22Rv1 (cell line): ENCODE measurements around the gene IZUMO1.
"Not testable (repeated sequence)": the region's sequence is repeated elsewhere in the genome, so short reads cannot be mapped to it uniquely, and the experiment has no call there.

Experiments
- ZFX ChIP-seq: fragments of 450-650 bp; IDR thresholded peaks from 2 replicates; pipeline ENCODE4 v1.6.1; 2017; ENCODE audit warnings: antibody characterized with exemption, borderline replicate concordance
- TF ChIP-seq, protein P1 (sequence below): fragments of 450-650 bp; IDR thresholded peaks from 2 replicates; pipeline ENCODE4 v1.5.1; 2017; ENCODE audit warnings: mild to moderate bottlenecking

DNA sequence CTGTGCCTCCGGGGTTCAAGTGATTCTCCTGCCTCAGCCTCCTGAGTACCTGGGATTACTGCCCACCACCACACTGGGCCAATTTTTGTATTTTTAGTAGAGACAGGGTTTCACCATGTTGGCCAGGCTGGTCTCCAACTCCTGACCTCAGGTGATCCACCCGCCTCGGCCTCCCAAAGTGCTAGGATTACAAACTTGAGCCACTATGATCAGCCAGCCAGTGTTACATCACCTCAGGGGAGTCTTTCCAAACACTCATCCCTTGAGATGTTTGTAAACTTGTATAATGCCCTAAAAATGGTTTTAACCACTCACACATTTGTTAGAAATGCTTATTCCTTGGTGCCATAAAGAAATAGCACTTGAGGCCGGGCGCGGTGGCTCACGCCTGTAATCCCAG, 39.7 kb upstream of the IZUMO1 start:
- TF ChIP-seq, protein P1, sequence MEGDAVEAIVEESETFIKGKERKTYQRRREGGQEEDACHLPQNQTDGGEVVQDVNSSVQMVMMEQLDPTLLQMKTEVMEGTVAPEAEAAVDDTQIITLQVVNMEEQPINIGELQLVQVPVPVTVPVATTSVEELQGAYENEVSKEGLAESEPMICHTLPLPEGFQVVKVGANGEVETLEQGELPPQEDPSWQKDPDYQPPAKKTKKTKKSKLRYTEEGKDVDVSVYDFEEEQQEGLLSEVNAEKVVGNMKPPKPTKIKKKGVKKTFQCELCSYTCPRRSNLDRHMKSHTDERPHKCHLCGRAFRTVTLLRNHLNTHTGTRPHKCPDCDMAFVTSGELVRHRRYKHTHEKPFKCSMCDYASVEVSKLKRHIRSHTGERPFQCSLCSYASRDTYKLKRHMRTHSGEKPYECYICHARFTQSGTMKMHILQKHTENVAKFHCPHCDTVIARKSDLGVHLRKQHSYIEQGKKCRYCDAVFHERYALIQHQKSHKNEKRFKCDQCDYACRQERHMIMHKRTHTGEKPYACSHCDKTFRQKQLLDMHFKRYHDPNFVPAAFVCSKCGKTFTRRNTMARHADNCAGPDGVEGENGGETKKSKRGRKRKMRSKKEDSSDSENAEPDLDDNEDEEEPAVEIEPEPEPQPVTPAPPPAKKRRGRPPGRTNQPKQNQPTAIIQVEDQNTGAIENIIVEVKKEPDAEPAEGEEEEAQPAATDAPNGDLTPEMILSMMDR = not testable (repeated sequence)
- not testable (repeated sequence) for TF ChIP-seq ZFX
